ES-I3 (cell line): ENCODE measurements around the gene FYB1.

Experiments
- H3K36me3 ChIP-seq: 2 replicates; pipeline ENCODE4 v1.6.1; 2013; ENCODE audit warnings: mild to moderate bottlenecking, low read length, control low read depth, moderate library complexity; ENCODE audit not compliant: insufficient read depth
- H3K4me1 ChIP-seq: 2 replicates; pipeline ENCODE4 v1.6.1; 2013; ENCODE audit warnings: mild to moderate bottlenecking, control low read depth, low read length; ENCODE audit not compliant: insufficient read depth
- H3K9ac ChIP-seq: 2 replicates; pipeline ENCODE4 v1.6.1; 2013; ENCODE audit warnings: low read depth, mild to moderate bottlenecking, low read length, moderate library complexity
- H3K9me3 ChIP-seq: 2 replicates; pipeline ENCODE4 v1.6.1; 2013; ENCODE audit warnings: mild to moderate bottlenecking, low read length, moderate library complexity; ENCODE audit not compliant: control insufficient read depth, insufficient read depth

FYB1 gene

GRCh38 chr5:39076757-39077728 is 142.3 kb downstream of the FYB1 start:
- Histone ChIP-seq H3K36me3 (no peaks in the 10 kb centered on the region), H3K9ac (no peak overlapping the region), H3K4me1 (no peaks in the 10 kb centered on the region), H3K9me3 (no peaks in the 10 kb centered on the region)

GRCh38 chr5:39076101-39076756 is 143.1 kb downstream of the FYB1 start:
- H3K9ac ChIP-seq, result no peak overlapping the region
- no peaks in the 10 kb centered on the region for H3K36me3 ChIP-seq
- no peaks in the 10 kb centered on the region for H3K4me1 ChIP-seq
- H3K9me3 ChIP-seq, result no peaks in the 10 kb centered on the region

GRCh38 chr5:39074017-39074814 is 145.1 kb downstream of the FYB1 start, which contains the start of gene RICTOR:
Gene RICTOR, minus strand, starts transcription at chr5:39074399. Its CDS starts 22 bp downstream, at chr5:39074377.
- H3K9ac ChIP-seq, result peak within 1 kb of the TSS; percentile 98
- H3K9me3 ChIP-seq, result no peaks in the 10 kb centered on the region
- no peaks in the 10 kb centered on the region for H3K4me1 ChIP-seq
- no peaks in the 10 kb centered on the region for H3K36me3 ChIP-seq

GRCh38 chr5:39073767-39074016 is 145.7 kb downstream of the FYB1 start:
- no peaks in the 10 kb centered on the region for H3K4me1 ChIP-seq
- no peaks in the 10 kb centered on the region for H3K36me3 ChIP-seq
- no peaks in the 10 kb centered on the region for H3K9me3 ChIP-seq
- H3K9ac ChIP-seq, result peak overlapping the region; percentile 98

DNA sequence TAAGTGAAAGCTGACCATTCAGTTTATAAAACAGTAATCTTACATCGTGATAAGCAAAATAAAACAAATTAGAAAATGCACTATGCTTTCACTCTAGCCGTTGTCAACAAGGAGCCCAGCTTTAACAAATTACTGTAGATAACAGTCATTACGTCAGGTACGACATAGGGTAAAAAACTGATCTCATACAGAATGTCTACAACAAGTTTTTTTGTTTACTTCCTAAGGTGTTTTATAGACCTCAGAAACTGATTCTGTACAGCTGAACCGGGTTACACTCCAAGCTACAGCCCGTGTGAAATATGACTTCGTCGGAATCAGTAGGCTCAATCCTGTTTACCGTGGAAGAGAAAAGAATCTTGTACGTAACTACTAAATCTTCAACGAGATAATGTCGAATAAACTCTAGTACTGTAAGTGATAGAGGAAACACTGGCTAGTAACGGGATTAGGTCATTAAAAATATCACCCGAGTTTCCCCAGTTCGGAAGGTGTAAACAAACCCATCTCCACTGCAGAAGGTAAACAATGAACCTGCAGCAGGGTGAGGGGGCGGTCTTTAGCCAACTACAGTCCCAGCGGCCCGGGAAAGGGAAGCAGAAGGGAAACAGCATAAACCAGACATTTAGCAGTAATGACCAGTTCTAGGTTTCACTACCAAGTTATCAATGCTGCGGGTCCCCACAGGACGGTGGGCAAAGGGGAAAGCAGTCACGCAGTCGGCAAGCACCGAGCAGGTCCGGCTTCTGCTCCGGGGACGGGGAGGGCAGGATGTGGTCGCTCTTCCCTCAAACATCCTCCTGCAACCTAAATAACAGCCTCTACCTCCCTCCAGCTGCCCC is 146.2 kb downstream of the FYB1 start:
- peak overlapping the region; percentile 98 for H3K9ac ChIP-seq
- no peaks in the 10 kb centered on the region for H3K4me1 ChIP-seq
- H3K9me3 ChIP-seq, result no peaks in the 10 kb centered on the region
- no peaks in the 10 kb centered on the region for H3K36me3 ChIP-seq

DNA sequence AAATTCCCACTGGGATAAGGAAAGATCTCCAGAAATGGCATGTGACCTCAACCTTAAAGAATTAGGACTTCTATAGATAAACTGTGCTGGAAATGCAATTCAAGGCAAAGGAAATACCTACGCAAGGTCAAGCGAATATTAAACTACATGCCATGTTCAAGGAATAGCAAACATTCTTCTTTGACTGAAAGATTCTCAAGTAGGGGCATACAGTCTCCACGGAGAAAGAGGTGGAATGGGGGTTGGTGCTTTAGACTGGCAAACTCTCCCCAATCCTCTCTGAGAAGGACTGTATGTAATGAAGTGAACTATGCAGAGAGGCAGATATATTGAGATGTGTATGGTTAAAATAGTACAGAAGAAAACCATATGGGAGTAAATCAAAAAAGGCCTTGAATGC is 151.3 kb downstream of the FYB1 start:
- H3K9ac ChIP-seq, result no peak overlapping the region
- H3K36me3 ChIP-seq, result peaks cover 5% of the 10 kb centered on the region
- H3K4me1 ChIP-seq, result no peaks in the 10 kb centered on the region
- H3K9me3 ChIP-seq, result peaks cover 10% of the 10 kb centered on the region; the same call in 1 of the 2 replicates

DNA sequence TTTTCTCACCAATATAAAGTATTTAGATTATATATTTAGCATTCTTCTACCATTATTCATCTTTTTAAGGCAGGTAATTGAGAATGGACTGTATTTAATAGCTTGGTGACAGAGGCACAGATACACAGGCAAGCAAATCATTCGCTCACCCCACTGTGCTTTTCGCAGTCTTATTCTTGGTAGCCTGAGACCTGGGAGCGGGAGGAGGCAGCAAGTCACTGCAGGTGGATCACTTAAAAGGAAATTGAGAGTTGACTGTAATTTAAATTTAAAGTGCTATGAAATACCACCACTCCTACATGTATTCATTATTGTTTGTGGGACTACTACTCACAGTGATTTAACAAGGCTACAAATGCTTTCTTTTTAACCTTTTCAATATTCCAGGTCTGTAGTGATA is 154.9 kb downstream of the FYB1 start:
- Histone ChIP-seq H3K9ac (no peak overlapping the region), H3K4me1 (no peaks in the 10 kb centered on the region), H3K36me3 (peaks cover 5% of the 10 kb centered on the region), H3K9me3 (peaks cover 10% of the 10 kb centered on the region; the same call in 1 of the 2 replicates)

- Histone ChIP-seq H3K9me3 (peaks cover 10% of the 10 kb centered on the region; the same call in 1 of the 2 replicates), H3K36me3 (peaks cover 5% of the 10 kb centered on the region), H3K4me1 (no peaks in the 10 kb centered on the region), H3K9ac (no peak overlapping the region)
Measured at GRCh38 chr5:39063037-39063436, 156.3 kb downstream of the FYB1 start.

GRCh38 chr5:39062530-39062929 is 156.8 kb downstream of the FYB1 start:
- Histone ChIP-seq H3K36me3 (peaks cover 5% of the 10 kb centered on the region), H3K9ac (no peak overlapping the region), H3K4me1 (no peaks in the 10 kb centered on the region), H3K9me3 (peaks cover 7% of the 10 kb centered on the region; the same call in 1 of the 2 replicates)

- Histone ChIP-seq H3K9me3 (0 out of 2 replicates have a peak, but pooled peaks cover 7% of the 10 kb centered on the region), H3K36me3 (peaks cover 5% of the 10 kb centered on the region), H3K4me1 (no peaks in the 10 kb centered on the region), H3K9ac (no peak overlapping the region)
Measured at GRCh38 chr5:39062104-39062503, 157.3 kb downstream of the FYB1 start.

DNA sequence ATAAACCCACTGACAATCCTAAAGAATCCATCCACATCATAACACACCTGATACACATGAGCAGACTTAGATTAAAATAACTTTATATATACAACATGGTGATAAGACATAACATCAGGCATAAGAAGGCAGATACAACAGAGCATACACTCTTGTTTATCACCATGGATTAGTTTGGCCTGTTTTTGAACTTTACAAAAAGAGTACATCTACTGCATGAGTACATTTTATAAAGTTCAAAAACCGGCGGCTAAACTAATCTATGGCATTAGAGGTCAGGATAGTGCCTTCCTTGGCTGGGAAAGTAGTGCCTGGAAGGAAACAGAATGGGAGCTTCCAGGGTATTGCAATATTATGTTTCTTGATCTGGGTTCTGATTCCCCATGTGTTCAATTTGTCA is 160.3 kb downstream of the FYB1 start:
- Histone ChIP-seq H3K9me3 (no peaks in the 10 kb centered on the region), H3K9ac (no peak overlapping the region), H3K4me1 (no peaks in the 10 kb centered on the region), H3K36me3 (no peaks in the 10 kb centered on the region)

DNA sequence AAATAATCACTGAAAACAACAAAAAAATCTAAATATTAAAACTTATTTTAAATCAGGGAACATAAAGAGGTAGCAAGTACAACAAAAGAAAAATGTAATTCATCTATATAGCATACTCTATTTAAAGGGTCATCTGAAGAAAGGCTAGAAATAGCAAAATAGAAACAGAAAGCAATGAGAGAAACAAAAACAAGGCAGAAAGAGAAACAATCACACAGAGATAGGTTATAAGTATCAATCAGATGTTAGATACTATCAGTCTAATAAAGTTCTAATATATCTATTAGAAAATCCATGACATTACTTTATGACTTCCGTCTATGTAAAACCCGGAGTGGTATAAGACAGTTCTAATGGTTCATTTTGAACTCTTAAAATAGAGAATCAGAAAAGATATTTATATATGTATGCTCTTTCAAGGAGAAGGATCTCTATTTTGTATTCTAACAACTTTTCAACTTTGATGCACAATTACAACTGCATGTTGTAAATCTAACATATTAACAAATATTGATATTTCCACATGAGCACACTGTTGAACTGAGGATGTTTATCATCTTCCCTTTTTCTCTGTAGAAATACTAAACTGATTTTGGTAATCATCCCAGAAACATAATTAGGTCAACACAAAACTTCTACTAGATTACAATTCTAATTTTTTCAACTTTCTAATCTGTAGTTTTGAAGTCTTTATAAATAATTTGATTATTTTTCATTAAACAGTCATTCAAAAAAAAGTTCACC is 161.0 kb downstream of the FYB1 start:
- no peaks in the 10 kb centered on the region for H3K9me3 ChIP-seq
- H3K4me1 ChIP-seq, result no peaks in the 10 kb centered on the region
- H3K36me3 ChIP-seq, result no peaks in the 10 kb centered on the region
- no peak overlapping the region for H3K9ac ChIP-seq

DNA sequence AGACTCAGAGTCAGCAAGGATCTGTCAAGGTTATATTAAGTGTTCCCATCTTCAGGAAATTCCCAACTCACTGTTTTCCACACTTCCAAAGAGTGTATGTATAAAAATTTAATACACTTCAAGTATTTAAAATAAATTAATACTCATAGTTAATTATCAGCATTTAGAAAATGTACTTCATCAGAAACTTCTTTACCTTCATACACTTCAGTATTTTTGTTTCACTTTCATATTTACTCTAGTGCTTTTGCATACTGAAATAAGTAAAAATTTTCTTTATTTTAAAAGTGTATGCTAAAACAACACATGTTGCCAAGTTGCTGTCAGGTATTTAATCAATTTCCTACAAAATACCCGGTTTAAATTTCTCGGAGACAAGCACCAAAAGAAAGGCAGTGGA is 161.6 kb downstream of the FYB1 start:
- no peaks in the 10 kb centered on the region for H3K9me3 ChIP-seq
- no peak overlapping the region for H3K9ac ChIP-seq
- no peaks in the 10 kb centered on the region for H3K4me1 ChIP-seq
- no peaks in the 10 kb centered on the region for H3K36me3 ChIP-seq
